ENCODE measurements around the gene AQP3.

AQP3 gene

DNA sequence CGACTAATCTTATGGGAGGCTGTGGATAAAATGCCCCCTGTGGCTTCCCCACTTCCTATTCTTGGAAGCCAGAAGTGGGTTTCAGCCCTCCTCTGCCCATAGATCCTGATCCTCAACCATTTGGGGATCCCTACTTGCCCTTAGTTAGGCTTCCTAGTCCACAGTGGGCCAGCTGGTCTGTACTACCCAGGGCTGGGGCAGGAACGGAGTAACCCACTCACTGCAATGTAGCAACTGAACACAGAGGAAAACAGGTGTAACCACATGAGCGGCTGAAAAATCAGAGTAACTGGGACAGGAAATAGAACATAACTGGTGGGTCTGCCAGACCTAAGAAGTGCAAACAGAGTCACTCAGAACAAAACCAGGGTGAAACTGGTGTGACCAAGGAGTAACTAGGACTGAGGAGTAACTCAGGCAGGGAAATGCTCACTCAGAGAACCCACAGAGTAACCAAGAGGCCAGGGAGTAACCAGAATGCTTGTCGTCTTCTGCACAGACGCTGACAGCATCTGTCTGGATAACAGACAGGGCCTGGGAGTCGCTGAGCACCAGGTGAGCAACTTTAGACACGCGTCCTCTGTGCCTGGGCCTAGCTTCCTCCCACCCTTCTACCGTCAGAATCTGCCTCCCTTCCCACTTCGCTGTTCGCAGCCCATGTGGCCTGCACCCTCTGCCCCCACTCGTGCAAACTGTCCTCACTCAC, 1.0 kb downstream of the AQP3 start:
- TF ChIP-seq CTCF (IDR thresholded peaks at IDR 0.05), result no peak
- peak overlapping the region; percentile 71 for H3K4me3 ChIP-seq
- no peak for DNase-seq (ENCODE audit: low spot score)
- peak overlapping the region in 1 of 2 donors; percentile 63 for H3K27ac ChIP-seq

- DNase-seq (ENCODE audit: low spot score), result no peak
- peak overlapping the region; percentile 71 for H3K4me3 ChIP-seq
- no peak for TF ChIP-seq CTCF (IDR thresholded peaks at IDR 0.05)
These were observed 1.8 kb downstream of the AQP3 start for GRCh38 chr9:33445389-33446239.

GRCh38 chr9:33443464-33444154, 3.8 kb downstream of the AQP3 start:
- no peak for DNase-seq (ENCODE audit: low spot score)
- Histone ChIP-seq H3K27ac (no peak overlapping the region), H3K4me3 (no peak overlapping the region)
- no peak for TF ChIP-seq CTCF (IDR thresholded peaks at IDR 0.05)

More at GRCh38 chr9:33445389-33446239, 1.8 kb downstream of the AQP3 start:
- H3K27ac ChIP-seq, result no peak overlapping the region

DNA sequence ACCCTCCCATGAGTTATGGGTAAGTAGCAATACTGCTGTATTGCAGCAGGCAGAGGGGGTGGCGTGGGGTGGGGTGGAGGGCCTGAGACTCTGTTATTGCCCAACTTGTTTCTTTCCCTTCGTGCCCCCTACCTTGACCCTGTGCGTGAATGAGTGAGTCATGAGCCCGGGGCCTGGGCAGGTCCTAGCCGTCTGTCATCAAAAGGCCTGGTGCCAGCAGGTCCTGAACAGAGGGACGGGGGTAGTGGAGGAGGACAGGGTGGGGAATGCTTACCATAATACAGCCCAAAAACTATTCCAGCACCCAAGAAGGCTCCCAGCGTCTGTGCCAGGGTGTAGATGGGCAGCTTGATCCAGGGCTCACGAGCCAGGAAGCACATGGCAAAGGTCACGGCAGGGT, 4.3 kb downstream of the AQP3 start:
- no peak for TF ChIP-seq CTCF (IDR thresholded peaks at IDR 0.05)
- no peak overlapping the region for H3K4me3 ChIP-seq
- DNase-seq (ENCODE audit: low spot score), result no peak
- no peak overlapping the region for H3K27ac ChIP-seq

- TF ChIP-seq CTCF (IDR thresholded peaks at IDR 0.05), result no peak
- no peak overlapping the region for H3K4me3 ChIP-seq
- no peak overlapping the region for H3K27ac ChIP-seq
- DNase-seq (ENCODE audit: low spot score), result no peak
These were observed 5.3 kb downstream of the AQP3 start for GRCh38 chr9:33442125-33442524.

GRCh38 chr9:33440609-33441008, 6.8 kb downstream of the AQP3 start:
- H3K4me3 ChIP-seq, result no peak overlapping the region
- H3K27ac ChIP-seq, result no peak overlapping the region
- no peak for TF ChIP-seq CTCF (IDR thresholded peaks at IDR 0.05)
- no peak for DNase-seq (ENCODE audit: low spot score)

All from coronary artery (tissue), 2 donors.